Measurements from ENCODE around the gene ZNF83.
"Not testable (repeated sequence)": the region's sequence is repeated elsewhere in the genome, so short reads cannot be mapped to it uniquely, and the experiment has no call there.

Gene ZNF83

DNA sequence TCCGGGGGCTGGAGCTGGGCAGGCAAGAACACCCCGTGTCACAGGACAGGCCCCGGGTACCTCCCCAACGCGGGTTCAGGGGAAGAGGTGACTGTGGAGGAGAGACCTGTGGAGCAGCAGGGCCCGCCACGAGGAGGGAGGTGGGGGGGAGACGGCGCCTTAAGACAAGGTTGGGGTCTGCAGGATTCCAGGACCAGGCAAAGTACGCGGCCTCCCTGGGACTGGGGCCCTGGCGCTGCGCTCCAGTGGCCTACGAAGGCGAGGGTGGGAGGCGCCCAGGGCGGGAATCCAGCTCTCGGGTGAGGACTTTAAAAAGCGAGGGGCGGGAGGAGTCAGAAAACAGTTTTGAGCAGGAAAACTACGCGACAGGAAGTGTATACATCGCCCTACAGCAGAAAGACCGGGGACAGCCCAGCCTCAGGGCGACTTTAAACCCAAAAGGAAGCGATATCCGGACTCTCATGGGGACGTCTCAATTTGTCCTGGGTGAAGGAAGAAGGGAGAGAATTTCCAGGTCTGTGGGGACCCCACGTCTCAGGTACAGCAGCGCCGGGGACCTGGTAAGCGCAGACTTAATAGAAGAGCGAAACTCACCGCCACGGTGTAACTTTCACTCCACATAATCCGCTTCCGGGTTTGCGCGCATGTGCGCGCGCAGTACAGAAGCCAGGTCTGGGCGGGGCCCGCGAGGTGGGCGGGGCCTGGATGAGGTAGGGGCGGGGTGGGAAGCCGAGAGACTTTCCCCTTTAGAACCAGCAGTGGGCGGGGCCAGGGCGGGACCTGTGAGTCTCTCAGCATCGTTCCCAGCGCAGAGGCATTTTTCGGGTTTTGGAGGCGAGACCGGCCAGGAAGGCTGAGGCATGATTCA is at the start of gene ZNF83:
Gene ZNF83 (minus strand): TSS at position 638 of the 868 bp plus-strand sequence.
- peak; percentile 91 for DNase-seq

DNA sequence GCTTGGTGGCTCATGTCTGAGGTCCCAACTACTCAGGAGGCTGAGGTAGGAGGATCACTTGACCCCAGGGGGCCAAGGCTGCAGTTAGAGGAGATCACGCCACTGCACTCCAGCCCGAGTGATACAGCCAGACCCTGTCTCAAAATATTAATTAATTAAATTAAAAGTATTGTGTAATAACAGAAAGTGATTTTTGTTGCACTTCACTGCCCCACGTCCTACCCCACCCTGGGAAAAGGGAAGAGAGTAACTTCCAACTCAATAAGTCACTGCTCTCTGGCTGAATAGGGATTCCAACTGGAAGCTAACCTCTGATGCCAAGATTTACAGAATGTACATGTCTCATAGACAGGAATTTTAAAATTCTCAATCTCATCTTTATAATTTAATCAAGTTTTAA is 49.5 kb upstream of the ZNF83 start:
- DNase-seq = no peak

DNA sequence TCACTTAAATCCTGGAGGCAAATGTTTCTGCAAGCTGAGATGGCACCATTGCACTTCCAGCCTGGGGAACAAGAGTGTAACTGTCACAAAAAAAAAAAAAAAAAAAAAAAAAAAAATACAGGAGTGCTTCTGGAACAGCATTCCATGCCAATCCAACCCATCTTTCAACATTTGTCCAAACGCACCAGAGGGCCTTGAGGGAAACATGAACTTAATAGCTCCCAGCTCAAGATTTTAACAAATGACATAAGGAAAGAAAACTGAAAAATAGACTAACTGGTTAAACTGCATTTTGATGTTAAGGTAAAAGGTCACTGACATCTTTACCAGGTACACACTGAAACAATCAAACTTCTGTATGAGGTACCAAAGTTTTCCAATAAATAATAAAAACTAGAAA is 47.7 kb upstream of the ZNF83 start:
- no peak for DNase-seq

DNA sequence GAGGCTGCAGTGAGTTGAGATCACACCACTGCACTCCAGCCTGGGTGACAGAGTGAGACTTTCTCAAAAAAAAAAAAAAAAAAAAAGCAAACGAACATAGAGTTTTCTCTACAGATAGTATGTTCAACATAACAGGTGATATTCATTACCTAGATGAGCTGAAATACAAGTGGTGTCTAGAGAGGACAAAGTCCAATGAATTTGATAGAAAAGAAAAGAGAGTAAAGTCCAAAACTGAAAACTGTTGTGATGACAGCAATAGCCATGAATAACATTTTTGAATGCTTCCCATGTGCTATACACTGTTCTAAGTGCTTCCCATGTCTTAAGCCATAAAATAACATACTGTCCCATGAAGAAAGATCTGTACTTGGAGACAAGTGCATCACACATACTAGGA is 43.1 kb upstream of the ZNF83 start:
- DNase-seq = not testable (repeated sequence)

DNA sequence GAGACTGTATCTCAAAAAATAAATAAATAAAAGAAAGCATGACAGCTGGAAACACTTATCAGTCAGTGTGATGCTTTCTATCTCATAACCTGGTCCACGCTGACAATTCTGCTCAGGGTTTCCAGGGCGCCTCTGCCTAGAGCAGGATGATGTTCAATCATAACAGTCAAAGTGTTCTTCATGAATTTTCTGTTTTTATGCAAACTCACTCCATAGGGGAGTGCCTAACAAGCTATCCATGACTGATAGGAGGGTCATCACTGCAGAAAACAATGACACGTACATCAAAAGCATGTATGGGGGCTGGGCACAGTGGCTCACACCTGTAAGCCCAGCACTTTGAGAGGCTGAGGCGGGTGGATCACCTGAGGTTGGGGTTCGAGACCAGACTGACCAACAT is 41.4 kb upstream of the ZNF83 start:
- DNase-seq = no peak

DNA sequence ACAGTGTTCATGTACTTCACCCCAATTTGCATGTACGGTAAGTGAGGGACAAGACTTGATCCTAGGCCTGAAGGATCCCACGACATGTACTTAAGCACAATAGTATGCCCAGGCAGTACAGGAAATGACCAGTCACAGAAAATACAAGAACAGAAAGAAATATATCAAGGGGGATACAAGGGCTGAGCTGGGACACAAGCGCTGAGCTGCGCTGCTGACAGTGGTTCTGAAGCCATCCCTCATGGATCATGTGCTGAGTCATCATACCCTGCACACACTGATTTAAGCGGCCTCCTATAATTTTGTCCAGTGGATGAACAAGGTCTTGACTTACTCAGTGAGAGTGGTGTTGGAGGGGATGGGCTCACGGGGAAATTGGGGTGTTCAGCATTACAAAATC is 37.1 kb upstream of the ZNF83 start:
- not testable (repeated sequence) for DNase-seq

DNA sequence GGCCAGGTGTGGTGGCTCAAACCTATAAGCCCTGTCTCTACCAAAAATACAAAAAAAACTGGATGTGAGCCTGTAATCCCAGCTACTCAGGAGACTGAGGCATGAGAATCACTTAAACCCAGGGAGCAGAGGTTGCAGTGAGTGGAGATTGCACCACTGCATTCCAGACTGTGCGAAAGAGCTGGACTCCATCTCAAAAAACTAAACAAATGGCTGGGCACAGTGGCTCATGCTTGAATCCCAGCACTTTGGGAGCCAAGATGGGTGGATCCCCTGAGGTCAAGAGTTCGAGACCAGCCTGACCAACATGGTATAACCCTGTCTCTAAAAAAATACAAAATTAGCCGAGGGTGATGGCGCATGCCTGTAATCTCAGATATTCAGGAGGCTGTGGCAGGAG is 34.9 kb upstream of the ZNF83 start:
- DNase-seq = no peak

DNA sequence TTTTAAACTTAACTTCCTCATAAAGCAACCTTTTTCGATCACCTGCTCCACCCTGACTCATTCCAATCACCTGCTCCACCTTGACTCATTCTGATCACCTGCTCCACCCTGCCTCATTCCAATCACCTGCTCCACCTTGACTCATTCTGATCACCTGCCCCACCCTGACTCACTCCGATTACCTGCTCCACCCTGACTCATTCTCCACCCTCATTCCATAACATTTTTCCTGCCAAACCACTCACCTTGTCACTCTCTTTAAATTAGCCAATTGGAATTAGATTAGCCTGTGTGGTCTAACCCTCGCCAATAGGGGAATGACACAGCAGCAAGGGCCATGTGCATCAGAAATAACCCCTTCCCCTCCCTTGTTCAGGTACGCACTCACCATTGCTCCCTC is 31.9 kb upstream of the ZNF83 start:
- no peak for DNase-seq

DNA sequence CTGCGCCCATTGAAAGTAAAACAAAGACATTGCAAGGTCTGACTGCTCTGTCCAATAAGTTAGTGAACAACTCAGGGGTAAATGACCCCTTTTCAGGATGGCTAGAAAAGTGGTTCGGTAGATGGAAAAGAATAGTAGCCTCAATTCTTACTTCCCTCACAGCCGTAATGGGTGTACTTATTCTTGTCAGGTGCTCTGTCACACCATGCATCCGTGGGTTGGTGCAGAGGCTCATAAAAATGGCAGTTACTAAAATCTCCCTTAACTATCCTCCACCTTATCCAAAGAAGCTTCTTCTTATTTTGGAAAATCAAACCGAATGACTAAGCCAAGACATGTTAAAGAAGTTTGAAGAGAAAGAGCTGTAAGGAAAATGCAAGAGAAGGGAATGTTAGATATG is 31.4 kb upstream of the ZNF83 start:
- no peak for DNase-seq

DNA sequence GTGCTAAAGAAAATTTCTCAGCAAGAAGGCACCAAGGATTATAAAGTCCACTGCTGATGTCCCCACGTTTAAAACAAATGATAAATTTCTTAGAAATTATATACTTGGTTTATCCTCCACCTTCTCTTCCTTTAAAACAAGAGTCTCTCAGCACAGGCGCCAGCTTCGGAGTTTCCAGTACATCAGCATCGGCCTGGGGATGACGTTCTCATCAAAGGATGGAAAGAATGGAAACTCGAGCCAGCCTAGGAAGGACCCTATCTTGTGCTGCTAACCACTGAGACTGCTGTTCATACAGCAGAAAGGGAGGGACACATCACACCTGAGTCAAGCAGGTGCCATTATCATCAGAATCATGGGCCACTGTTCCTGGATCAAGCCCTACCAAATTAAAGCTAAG is 29.8 kb upstream of the ZNF83 start:
- no peak for DNase-seq

DNA sequence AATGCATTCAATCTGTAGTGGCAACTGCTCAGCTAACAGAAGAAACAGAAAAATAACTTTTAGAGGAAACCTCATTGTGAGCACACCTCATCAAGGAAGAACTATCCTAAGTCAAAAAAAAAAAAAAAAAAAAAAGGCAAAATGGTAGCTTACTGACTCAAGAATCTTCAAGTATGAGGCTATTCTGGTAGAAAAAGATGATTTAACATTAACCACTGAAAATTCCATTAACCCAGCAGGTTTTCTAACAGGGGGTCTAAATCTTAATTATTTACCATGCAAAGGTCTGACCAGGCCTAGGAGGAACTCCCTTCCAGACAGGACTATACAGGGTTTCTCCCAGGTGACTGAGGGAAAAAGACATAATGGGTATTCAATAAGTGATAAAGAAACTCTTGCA is 28.4 kb upstream of the ZNF83 start:
- DNase-seq = no peak

DNA sequence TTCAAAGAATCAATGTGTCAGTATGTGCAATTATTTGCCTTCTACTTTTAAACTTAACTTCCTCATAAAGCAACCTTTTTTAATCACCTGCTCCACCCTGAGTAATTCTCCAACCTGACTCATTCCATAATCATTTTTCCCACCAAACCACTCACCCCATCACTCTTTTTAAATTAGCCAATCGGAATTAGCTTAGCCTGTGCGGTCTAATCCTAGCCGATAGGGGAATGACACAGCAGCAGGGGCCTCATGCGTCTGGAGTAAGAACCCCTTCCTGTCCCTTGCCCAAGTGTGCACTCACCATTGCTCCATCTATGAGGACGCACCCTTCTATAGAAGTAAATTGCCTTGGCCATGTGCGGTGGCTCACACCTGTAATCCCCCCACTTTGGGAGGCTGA is 27.4 kb upstream of the ZNF83 start:
- no peak for DNase-seq

DNA sequence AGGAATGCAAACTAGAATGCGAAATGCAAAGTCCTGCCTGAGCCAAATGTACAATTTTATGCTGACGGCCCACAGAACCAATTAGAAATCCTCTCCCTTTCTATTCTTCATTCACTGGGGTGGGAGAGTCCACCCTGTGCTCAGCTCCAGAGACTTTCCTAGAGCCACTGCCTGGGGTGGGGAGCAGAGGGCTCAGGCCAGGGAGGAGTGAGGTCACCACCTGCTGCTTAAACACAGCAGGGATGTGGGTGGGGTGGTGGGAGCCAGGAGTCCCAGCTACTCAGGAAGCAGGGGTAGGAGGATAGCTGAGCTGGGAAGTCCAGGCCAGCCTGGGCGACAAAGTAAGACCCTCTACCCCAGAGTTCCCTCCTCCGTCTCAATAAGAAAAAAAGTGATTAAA is 26.9 kb upstream of the ZNF83 start:
- DNase-seq = no peak

DNA sequence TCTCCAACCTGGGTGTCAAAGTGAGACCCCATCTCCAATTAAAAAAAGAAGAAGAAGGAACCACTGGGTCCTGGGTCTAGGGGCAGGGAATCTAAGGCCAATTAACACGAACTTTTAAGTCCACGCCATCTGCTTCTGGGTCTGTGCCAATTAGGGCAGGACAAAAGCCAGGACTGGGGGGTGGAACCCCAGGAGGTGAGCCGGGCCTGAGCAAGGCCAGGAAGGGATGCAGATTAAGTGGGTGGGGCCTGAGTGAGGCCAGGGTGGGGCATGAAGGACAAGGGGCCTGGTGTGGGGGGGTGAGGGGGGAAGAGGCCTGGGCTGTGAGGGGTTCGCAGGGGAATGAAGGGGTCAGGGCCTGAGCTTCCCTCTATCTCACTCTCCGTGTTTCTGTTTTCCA is 26.3 kb upstream of the ZNF83 start:
- DNase-seq = no peak

DNA sequence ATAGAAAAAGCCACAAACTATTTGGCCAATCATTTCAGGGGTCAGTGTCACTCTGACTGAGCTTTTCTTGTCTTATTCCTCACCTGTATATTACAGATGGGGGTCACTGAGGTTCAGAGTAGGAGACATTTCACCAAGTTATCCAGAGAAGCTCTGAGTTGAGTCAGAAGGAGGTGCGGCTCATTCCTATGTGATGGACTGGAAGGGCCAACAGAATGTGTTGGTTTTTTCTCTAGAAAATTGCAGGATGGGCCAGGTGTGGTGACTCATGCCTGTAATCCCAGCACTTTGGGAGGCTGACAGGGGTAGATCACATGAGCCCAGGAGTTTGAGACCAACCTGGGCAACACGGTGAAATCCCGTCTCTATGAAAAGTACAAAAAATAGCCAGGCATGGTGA is 24.5 kb upstream of the ZNF83 start:
- no peak for DNase-seq

DNA sequence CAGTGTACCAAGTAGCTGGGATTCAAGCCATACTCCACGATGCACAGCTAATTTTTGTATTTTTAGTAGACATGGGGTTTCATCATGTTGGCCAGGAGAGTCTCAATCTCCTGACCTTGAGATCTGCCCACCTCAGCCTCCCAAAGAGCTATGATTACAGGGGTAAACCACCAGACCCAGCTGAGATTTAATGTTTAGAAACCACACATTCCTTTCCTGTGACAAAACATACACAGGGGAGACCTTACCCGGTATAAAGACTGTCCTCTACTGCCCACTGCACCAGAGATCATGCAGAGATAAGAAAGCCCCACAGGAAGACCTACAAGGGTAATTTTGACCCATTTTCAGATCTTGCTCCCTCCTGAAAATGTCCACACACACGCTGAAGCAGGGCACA is 22.8 kb upstream of the ZNF83 start:
- no peak for DNase-seq

DNA sequence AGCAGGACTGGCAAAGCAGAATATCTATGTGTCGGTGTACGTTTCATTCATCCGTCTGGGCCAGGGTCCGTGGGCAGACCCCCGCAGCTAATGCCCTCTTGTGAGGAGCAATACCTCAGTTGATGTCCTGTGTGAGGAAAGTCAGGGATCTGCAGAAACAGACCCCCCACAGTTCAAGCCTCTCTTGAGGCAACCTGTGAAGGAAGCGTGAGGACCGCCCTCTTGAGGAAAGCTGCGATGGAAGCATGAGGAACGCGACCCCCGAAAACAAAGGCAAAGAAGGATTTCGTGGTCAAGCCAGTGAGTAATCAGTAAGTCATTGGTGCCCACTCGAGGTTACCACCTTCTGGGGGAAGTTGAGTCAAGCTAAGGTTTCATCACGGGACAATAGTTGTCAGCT is 20.9 kb upstream of the ZNF83 start:
- no peak for DNase-seq

DNA sequence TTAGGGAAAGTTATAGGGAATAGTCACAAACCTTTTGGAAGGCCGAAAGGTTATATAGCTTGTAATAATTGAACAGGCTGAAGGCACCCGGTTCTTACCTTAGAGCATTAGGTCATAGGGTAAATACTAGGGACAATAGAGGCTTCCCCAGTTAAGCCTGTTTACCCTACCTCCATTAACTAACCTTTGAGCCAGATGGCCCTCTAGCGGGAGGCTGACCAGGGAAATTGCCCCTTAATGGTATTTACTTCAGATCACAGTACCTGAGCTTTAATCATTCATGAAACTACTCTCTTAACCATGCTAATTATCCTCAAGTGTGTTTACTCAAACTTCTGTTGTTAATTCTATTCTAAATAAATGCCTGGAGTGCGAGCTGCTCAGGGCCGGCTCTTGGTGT is 20.4 kb upstream of the ZNF83 start:
- DNase-seq = peak; percentile 24

DNA sequence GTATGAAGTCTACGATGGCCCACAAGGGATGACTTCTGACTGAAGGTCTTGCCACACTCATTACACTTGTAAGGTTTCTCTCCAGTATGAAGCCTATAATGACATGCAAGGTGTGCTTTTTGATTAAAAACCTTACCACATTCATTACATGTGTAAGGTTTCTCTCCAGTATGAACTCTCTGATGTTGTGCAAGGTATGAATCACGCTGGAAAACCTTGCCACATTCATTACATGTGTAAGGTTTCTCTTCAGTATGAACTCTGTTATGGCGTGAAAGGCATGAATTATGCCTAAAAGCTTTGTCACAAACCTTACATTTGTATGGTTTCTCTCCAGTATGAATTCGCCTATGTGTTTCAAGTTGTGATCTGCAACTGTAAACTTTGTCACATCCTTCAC is 15.0 kb upstream of the ZNF83 start:
- no peak for DNase-seq

DNA sequence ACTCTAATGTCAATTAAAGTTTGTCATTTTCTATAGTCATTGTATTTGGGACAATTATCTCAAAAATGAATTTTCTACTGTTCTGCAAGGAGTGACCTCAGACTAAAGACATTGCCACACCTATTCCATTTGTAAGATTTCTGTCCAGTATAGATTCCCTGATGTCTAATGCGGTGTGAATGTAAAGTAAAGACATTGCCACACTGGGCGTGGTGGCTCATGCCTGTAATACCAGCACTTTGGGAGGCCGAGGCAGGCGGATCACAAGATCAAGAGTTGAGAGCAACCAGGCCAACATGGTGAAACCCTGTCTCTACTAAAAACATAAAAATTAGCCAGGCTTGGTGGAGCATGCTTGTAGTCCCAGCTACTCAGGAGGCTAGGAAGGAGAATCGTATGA is 13.8 kb upstream of the ZNF83 start:
- no peak for DNase-seq

DNA sequence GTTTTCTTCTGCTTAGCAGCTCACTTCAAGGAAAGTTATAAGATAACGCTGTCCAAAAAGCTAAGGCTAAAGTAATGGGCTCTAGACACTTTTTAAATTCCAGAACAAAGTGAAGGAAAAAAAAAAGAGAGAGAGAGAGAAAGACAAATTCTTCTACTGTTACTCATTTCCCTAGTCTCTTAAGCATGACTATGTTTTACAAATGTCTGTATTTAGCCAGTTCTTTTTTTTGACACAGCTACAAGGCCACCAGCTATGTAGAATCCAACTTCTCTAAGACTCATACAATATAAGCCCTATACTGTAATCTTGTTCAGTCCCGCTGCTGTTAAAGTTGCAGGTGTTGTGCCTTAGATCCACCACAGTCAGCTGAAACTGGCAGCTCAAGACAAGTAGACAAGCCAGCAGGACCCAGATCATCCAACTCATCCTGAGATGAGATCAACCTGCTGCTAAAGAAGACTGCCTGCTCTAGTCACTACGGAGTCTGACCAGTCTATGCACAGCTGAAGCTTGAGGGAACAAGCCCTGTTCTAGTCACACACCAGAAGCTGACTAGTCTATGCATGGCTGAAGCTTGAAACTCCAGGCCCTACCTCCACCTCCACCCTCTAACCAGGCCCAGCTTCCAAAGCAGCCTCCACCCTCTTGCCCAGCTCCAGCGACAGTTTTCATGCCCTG is 10.3 kb upstream of the ZNF83 start:
- no peak for DNase-seq

DNA sequence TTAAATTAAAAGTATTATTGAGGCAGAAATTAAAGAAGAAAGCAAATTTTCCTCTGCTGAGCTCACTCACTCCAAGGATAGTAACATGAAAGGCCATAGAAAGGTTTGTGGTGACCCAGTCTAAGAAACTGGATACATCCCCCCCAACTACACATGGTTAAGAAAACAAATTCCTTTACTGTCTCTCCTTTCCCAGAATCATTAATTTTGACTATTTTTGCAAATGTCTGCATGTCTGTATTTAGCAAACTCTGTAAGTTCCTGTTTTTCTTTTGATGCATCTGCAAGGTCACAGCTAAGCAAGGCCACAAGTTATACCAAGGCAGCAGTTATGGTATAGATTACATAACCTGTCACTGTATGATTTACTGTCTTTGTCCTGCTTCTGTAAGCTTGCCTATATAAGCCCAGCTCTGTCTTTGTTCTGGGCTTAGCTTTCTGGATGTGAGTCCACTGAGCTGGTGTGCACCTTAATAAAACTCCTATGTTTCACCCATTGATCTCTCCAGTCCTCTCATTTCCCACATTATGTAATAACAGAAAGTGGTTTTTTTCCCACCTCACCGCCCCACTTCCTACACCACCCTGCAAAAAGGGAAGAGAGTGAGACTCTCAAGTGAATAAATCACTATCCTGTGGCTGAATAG is 8.5 kb upstream of the ZNF83 start:
- no peak for DNase-seq

DNA sequence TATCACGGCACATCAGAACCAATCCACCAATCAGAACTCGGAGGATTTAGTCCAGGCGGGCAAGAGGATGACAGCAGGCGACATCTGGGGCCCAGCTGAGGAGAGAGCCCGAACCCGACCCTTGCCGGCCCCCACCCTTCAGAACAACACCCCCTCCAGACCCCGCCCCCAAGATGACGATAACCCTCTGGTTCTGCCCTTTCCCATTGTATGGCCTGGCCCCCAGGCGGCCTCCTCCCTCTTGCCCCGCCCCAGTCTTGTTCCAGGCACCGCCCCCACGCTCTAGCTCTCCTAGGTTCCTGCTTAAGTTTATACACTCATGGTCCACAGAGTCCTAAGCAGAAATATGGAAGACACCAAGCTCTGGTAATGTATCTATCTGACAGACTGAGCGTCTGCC is 2.8 kb upstream of the ZNF83 start:
- no peak for DNase-seq

DNA sequence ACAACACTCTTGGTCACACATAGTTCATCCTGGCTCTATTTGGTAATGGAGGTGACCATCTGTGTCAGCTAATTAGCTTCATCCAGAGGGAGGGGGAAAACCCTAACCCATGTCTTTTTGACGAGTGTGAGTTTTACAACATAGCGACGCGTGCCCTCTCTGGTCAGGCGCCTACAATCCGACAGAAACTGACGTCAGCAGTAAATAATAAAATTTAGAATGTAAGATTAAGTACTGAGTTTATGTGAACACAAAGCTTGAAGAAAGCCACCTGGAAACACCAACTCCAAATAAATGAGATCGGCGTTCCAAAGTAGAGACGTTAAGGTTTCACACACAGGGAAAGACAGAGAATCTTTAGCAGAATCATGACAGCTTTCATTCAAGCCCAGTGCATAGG is 1.8 kb upstream of the ZNF83 start:
- DNase-seq = no peak

All from NCI-H1105 treated with DMSO at 0.1 percent for 48 hours (cell line).